Activated naive CD4-positive, alpha-beta T cell treated with anti-CD3 and anti-CD28 coated beads, Interleukin-2, amount 10 ng/mL, durations not matched to agents 7 days and 5 days (primary cell): ENCODE data around the gene FOXO3.

Source experiments
- CTCF ChIA-PET: fragments of 350-600 bp; sonication (Branson Sonifier 250); formaldehyde crosslinking; loops from one replicate; lab custom pipeline; 2021; ENCODE audit warnings: antibody characterized with exemption; lab: Charles Lee
- DNase-seq: peaks from one replicate; pipeline ENCODE4 v3.0.0-alpha.2; 2020
- H3K27ac Mint-ChIP-seq: one replicate; pipeline ENCODE4 v1.8.0; 2021; ENCODE audit warnings: mild to moderate bottlenecking, moderate library complexity, mixed read lengths
- H3K27me3 Mint-ChIP-seq: one replicate; pipeline ENCODE4 v1.8.0; 2021; ENCODE audit warnings: mild to moderate bottlenecking, mixed read lengths
- H3K36me3 Mint-ChIP-seq: one replicate; pipeline ENCODE4 v1.8.0; 2021; ENCODE audit warnings: mixed read lengths
- H3K4me1 Mint-ChIP-seq: one replicate; pipeline ENCODE4 v1.8.0; 2021; ENCODE audit warnings: mixed read lengths
- H3K4me3 Mint-ChIP-seq: one replicate; pipeline ENCODE4 v1.8.0; 2021; ENCODE audit warnings: mild to moderate bottlenecking, moderate library complexity, mixed read lengths
- H3K9me3 Mint-ChIP-seq: one replicate; pipeline ENCODE4 v1.8.0; 2021; ENCODE audit warnings: mixed read lengths

Gene FOXO3

DNA sequence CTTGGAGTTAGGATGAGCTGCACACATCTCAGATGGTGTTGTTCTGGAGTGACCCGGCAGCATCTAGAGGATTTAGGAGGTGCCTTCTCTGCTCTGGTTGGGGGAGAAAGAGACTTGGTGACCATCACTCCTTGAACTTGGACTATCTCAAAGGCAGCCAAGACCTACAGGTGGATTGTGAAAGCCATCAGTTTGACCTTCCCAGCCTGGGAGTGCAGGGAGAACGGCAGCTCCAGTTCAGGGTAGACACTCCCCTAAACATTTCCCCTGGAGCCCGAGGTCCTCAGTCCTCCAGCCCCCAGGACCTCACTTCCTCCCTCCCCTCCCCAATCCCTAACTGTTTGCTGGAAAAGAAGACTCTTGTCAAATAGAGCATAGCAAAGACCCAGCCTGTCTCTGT, 158.8 kb downstream of the FOXO3 start:
- Mint-ChIP-seq H3K27ac (no peak overlapping the region), H3K36me3 (no peaks in the 10 kb centered on the region), H3K4me1 (peaks cover 15% of the 10 kb centered on the region), H3K27me3 (peaks cover 21% of the 10 kb centered on the region), H3K9me3 (peaks cover 7% of the 10 kb centered on the region), H3K4me3 (no peak overlapping the region)
- no peak for DNase-seq
- CTCF ChIA-PET = interaction anchor here (0.6 kb wide), 1 partner anchor 37 kb away, joined by 3 read pairs; no protein-coding TSS in a partner anchor

DNA sequence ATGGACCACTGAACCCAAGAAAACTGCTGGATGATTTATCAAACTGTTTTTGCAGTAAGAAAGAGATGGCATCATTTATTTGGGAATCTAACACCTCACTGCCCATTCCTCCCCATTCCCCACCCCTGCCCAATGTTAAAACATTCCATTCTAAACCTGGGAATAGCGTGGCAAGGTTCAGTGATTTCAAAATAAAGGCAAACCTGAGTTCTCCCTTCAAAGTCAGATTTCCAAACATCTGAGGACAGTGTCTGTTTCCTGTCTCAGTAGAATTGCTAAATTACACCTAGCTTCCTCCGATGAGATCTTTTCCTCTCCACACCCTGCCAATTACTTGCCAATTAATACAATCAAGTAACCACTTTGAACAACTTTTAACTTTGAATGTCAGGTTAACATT, 160.1 kb downstream of the FOXO3 start:
- no peak overlapping the region for H3K4me3 Mint-ChIP-seq
- CTCF ChIA-PET = no interaction called here
- no peak for DNase-seq
- peaks cover 3% of the 10 kb centered on the region for H3K4me1 Mint-ChIP-seq
- H3K27ac Mint-ChIP-seq = no peak overlapping the region
- H3K27me3 Mint-ChIP-seq = peaks cover 15% of the 10 kb centered on the region
- H3K9me3 Mint-ChIP-seq = peaks cover 7% of the 10 kb centered on the region
- H3K36me3 Mint-ChIP-seq = no peaks in the 10 kb centered on the region

DNA sequence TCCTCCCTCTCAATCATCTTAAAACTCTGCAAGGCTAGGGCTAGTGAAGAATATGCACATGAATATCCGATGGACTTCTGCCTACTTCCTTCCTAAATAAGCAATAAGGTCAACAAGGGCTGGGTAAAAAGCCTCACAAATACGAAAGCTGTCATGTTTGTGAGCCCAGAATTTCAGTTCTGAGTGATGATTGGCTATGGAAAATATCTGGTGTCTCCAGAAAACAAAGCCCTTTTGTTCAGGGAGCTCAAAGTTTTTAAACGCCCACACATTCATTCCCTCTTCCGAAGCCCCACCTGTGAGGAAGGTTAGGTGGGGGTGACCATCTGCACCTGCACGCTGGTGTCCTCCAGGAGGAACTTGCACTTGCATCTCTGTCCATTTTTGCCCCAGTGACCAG, 160.6 kb downstream of the FOXO3 start:
- peaks cover 7% of the 10 kb centered on the region for H3K9me3 Mint-ChIP-seq
- DNase-seq = no peak
- no peak overlapping the region for H3K4me3 Mint-ChIP-seq
- CTCF ChIA-PET = no interaction called here
- H3K27me3 Mint-ChIP-seq = peaks cover 15% of the 10 kb centered on the region
- H3K36me3 Mint-ChIP-seq = no peaks in the 10 kb centered on the region
- peaks cover 3% of the 10 kb centered on the region for H3K4me1 Mint-ChIP-seq
- no peak overlapping the region for H3K27ac Mint-ChIP-seq

DNA sequence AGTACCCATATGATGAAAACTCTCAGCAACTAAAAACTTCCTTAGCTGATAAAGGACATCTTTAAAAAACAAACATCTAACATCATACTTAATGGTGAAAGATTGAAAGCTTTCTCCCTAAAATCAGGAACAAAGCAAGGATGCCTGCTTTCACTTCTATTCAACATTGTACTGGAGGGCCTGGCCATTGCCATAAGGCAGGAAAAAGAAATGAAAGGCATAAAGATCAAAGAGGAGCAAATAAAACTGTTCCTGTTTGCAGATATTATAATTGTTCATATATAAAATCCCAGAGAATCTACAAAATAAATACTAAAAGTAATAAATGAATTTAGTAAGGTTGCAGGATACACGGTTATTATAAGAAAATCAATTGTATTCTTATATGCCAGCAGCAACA, 162.9 kb downstream of the FOXO3 start:
- peaks cover 15% of the 10 kb centered on the region for H3K27me3 Mint-ChIP-seq
- DNase-seq = no peak
- no peaks in the 10 kb centered on the region for H3K36me3 Mint-ChIP-seq
- H3K4me1 Mint-ChIP-seq = peaks cover 3% of the 10 kb centered on the region
- H3K9me3 Mint-ChIP-seq = peaks cover 7% of the 10 kb centered on the region
- no peak overlapping the region for H3K4me3 Mint-ChIP-seq
- CTCF ChIA-PET = no interaction called here
- no peak overlapping the region for H3K27ac Mint-ChIP-seq

DNA sequence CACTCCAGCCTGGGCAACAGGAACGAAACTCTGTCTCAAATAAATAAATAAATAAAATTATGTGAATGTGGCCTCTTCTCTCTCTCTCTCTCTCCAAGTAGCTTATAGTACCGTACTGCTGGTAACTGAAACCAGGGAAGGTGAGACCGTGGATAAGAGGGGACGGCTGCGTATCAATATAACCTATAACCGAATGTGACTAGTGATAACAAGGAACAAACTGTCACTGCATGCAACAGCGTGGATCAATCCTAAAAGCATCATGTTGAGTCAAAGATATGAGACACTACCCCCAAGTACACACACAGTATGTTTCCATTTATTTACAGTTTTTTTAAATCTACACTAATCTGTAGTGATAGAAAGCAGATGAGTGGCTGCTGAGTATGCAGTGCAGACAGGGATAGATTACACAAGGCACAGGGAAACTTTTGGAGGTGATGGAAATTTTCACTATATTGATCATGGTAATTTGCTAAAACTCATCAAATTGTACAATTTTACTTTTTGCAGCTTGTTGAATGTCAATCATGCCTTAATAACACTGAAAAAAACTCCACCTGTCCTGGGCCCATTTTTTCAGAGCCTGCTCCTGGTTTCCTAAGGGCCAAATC, 166.1 kb downstream of the FOXO3 start:
- H3K27ac Mint-ChIP-seq = no peak overlapping the region
- H3K9me3 Mint-ChIP-seq = peaks cover 7% of the 10 kb centered on the region
- H3K27me3 Mint-ChIP-seq = peaks cover 8% of the 10 kb centered on the region
- H3K4me3 Mint-ChIP-seq = no peak overlapping the region
- DNase-seq = no peak
- CTCF ChIA-PET = no interaction called here
- no peaks in the 10 kb centered on the region for H3K4me1 Mint-ChIP-seq
- H3K36me3 Mint-ChIP-seq = no peaks in the 10 kb centered on the region

DNA sequence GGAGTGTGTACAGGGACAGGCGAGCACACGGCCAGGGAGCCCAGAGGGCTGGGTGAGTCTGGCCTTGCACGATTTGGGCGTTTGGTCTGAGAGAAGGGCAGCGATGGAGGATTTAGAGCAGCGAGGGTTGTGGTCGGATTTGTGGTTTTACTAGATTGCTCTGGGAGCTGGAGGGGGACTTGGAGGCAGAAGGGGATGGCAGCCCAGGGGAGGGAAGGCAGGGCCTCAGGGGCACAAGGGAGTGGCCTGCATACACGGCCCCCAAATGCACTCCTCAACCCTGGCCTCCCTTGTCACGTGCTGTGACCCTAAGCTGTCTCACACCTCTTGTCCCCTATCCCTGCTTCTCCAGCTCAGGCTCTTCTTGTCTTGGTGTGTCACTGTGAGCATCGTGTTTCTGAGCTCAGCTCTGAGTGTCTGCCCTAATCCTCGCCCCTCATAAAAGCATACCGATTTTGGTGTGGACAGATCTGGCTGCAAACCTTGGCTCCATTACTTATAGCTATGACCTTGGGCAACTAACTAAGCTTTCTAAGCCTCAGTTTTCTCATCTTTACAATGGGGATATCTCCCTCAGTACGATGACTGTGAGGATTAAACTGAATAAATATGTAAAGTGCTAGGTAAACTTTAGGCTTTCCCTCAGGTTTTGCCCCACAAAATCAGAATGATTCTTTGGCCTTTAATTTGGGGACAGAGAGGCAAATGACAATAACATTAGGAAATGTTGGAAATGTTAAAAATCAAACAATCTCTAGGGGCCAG, 167.4 kb downstream of the FOXO3 start:
- Mint-ChIP-seq H3K27me3 (peaks cover 8% of the 10 kb centered on the region), H3K9me3 (peaks cover 5% of the 10 kb centered on the region), H3K36me3 (no peaks in the 10 kb centered on the region), H3K4me3 (no peak overlapping the region), H3K4me1 (no peaks in the 10 kb centered on the region), H3K27ac (no peak overlapping the region)
- CTCF ChIA-PET = interaction anchor here (0.6 kb wide), 1 partner anchor 13 kb away, joined by 4 read pairs; no protein-coding TSS in a partner anchor
- DNase-seq = no peak

DNA sequence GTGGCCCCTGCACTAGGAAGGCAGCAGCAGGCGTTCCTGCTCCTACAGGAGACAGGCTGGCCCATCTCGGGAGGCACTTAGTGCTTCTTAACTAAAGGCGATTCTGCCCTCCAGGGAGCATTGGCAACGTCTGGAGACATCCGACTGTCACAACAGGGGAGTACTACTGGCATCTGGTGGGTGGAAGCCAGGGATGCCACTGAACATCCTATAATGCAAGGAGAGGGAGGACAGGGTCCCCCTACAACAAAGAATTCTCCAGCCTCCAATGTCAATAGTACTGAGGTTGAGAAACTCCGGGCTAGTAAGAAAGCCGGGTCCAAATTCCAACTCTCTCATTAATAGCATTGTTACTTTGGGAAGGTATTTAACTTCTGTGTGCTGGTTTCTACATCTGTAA, 168.1 kb downstream of the FOXO3 start:
- DNase-seq = no peak
- Mint-ChIP-seq H3K27ac (no peak overlapping the region), H3K36me3 (no peaks in the 10 kb centered on the region), H3K4me3 (no peak overlapping the region), H3K4me1 (no peaks in the 10 kb centered on the region), H3K27me3 (peaks cover 8% of the 10 kb centered on the region), H3K9me3 (no peaks in the 10 kb centered on the region)
- CTCF ChIA-PET = no interaction called here

DNA sequence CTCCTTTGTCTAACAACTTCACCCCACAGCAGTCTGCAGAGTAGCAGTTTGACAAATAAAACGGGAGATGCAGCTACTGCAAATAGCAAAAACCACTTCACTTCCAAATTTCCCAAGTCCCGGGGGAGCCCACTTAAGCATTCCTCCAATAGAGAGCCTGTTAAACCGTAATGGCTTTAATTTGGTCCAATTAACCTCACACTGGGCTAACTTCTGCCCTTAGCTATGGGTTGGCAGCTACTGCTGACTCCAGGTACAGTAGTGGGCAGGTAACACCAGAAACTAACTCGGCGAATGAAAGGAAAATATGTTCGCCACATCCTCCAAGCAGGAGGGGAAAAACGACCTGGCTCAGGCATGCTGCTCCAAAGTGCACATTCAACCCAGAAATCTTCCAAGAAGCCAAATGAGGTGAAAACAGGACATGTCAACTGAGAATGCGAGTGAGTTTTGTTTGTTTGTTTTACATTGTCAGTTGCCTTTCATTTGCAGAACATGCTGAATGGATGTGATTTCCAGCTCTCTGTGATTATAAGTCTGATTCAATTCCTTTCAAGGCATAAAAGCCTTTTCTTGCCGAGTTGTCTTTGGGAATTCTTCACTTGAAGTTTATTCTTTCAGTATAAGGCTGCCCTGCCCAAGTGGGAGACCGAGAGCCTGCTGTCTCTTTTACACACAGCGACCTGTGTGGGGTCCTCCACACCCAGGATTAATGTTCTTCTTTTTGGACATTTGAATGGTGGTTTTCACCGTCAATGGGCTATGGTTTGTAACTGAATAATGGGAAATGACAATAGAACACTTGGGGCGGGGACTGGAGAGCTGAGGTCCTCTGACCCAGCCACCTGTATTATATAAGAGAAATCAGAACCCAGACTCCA, 170.2 kb downstream of the FOXO3 start:
- Mint-ChIP-seq H3K4me1 (no peaks in the 10 kb centered on the region), H3K9me3 (no peaks in the 10 kb centered on the region), H3K4me3 (no peak overlapping the region), H3K27me3 (peaks cover 14% of the 10 kb centered on the region), H3K27ac (no peak overlapping the region), H3K36me3 (no peaks in the 10 kb centered on the region)
- CTCF ChIA-PET = no interaction called here
- DNase-seq = no peak

DNA sequence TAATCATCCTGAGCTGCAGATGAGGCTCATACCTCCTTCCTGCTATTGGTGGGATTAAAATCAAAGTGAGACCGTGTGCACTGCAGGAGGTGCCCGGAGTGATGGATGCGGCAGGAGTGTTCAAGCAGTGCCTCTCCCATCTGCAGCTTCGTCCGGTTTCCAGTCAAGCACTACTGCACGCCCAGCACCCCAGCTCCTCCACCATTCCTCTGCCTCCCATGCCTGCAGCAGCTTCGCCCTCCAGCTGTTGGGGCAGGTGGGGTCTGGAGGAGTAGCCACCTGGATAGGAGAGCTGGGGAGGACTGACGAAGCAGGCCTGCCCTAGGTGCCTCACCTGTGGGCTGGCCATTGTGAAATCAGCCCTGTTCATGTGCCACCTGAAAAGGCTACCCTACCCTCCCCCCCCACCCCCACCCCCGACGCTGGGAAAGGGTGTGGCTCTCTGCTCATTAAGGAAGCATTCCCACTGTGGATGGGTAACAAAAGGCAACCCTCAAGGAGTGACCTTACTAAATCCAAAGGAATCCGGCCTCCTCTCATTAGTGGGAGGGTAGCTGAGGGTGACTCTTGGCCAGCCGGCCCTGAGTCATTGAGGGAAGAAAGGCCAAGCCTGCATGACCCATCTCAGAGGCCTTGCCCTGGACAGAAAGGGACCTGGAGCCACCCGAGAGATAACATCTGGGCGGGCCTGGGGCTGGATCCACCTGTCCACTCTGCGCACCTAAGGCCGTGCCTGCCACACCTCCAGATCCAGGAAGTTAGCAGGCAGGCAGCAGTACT, 171.6 kb downstream of the FOXO3 start:
- no peak for DNase-seq
- Mint-ChIP-seq H3K36me3 (no peaks in the 10 kb centered on the region), H3K9me3 (no peaks in the 10 kb centered on the region), H3K4me1 (no peaks in the 10 kb centered on the region), H3K27ac (no peak overlapping the region), H3K4me3 (no peak overlapping the region), H3K27me3 (peaks cover 20% of the 10 kb centered on the region)
- CTCF ChIA-PET = no interaction called here

DNA sequence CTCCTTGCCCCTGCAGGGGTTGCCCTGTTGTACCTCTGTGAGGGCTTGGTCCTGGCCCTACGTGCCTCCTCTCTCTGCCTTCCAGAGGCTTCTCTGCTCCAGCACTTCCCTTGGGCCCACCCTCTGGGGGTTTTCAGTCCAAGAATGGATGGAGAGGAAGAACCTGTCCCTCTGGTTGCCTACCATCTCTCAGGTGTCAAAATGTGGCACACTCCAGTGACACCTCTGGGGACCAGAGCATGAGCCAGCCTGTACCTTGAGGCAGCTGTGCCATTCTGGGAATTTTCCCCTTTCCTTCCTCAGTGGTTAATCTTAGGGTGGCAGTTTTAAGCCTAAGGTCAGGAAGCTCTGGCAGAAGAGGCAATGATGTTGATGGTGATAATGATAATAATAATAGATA, 172.3 kb downstream of the FOXO3 start:
- H3K36me3 Mint-ChIP-seq = no peaks in the 10 kb centered on the region
- H3K27me3 Mint-ChIP-seq = peaks cover 20% of the 10 kb centered on the region
- no peak overlapping the region for H3K27ac Mint-ChIP-seq
- no peaks in the 10 kb centered on the region for H3K9me3 Mint-ChIP-seq
- no peak overlapping the region for H3K4me3 Mint-ChIP-seq
- H3K4me1 Mint-ChIP-seq = no peaks in the 10 kb centered on the region
- no peak for DNase-seq
- CTCF ChIA-PET = no interaction called here

DNA sequence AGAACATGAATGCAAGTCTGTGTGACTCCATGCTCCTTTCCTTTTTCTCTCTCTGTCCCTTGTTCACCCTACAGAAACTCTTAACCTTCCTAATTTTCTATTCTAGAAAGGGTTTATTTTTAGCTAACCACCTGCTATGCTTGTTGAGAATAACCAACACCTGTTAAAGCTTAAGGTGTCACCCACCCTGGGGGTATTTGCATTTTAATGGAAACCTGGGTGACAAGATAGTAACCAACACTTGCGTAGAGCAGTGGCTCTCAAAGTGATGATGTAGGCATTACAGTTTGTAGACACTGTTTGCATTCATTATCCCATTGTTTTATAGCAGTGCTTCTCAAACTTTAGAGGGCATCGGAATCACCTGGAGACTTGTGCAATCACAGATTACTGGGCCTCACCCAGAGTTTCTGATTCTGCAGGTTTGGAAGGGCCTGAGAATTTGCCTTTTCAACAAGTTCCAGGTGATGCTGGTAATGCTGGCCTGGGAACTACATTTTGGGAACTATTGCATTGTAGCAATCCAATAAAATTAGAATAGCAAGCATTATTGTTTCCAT, 173.1 kb downstream of the FOXO3 start:
- Mint-ChIP-seq H3K27ac (no peak overlapping the region), H3K4me1 (no peaks in the 10 kb centered on the region), H3K27me3 (peaks cover 20% of the 10 kb centered on the region), H3K36me3 (no peaks in the 10 kb centered on the region), H3K9me3 (no peaks in the 10 kb centered on the region), H3K4me3 (no peak overlapping the region)
- CTCF ChIA-PET = no interaction called here
- DNase-seq = no peak
